ENCODE results near the gene RMND1.
"Not testable (repeated sequence)": the region's sequence is repeated elsewhere in the genome, so short reads cannot be mapped to it uniquely, and the experiment has no call there.

RMND1 gene, protein sequence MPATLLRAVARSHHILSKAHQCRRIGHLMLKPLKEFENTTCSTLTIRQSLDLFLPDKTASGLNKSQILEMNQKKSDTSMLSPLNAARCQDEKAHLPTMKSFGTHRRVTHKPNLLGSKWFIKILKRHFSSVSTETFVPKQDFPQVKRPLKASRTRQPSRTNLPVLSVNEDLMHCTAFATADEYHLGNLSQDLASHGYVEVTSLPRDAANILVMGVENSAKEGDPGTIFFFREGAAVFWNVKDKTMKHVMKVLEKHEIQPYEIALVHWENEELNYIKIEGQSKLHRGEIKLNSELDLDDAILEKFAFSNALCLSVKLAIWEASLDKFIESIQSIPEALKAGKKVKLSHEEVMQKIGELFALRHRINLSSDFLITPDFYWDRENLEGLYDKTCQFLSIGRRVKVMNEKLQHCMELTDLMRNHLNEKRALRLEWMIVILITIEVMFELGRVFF

DNA sequence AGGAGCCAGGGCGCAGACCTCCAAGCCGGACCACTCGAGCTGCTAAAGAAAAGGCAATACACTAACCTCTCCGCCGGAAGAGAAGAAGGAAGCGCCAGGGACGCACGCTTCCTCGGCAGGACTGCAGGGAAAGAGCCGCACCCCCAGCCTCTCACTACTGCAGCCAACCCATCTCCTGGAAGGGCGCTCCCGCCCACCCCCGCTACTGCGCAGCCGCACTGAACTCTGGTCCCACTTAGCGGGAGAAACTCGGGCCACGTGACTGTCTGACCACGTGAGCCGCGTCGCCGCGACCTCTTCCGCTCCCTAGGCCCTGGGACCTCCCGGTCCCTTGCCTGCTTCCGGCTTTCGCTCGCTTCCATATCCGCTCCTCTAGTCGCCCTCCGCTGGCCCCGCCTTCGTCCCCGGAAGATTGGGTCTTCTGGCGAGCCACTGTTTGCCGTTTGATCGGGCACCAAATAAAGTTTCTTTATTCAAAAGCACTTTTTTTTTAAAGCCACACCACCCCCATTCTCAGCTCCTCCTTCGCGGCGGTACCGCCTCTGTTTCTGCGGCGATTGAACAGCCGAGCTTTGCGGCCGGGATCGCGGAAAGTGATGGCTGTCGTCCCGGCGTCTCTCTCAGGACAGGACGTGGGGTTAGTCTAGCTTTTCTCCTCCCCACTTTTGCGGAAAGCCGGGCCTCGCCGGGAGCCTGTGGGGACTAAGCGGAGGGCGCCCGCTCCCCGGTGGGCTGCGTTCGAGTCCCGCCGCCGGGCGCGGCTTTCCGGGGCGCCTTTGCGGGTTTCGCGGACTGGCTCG, at the start of gene RMND1:
TSS of gene RMND1 (minus strand) at position 177 of the 800 bp plus-strand sequence. CDS start 6,315 bp downstream, outside the sequence.
- DNase-seq (ENCODE audit: low spot score): peak; percentile 100

DNA sequence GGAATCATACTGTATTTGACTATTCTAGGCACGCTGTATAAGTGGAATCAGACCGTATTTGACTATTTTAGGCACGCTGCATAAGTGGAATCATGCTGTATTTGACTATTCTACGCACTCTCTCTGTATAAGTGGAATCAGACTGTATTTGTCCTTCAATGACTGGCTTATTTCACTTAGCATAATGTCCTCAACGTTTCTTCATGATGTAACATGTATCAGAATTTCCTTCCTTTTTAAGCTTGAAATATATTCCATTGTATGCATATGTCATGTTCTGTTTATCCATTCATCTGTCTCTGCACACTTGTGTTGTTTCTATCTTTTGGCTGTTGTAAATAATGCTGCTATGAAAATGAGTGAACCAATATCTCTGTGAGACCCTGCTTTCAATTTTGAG, 47.6 kb upstream of the RMND1 start:
- DNase-seq (ENCODE audit: low spot score): no peak

DNA sequence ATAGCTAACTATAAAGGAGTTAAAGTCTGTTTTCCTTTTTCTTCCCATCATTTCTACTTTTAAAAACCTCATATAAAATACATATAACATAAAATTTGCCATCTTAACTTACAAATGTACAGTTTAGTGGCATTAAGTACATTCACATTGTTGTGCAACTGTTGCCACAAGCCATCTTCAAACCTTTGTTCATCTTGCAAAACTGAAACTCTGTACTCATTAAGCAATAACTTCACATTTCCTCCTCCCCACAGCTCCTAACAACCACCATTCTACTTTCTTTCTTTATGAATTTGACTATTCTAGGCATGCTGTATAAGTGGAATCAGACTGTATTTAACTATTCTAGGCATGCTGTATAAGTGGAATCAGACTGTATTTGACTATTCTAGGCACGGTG, 46.4 kb upstream of the RMND1 start:
- DNase-seq (ENCODE audit: low spot score): no peak

DNA sequence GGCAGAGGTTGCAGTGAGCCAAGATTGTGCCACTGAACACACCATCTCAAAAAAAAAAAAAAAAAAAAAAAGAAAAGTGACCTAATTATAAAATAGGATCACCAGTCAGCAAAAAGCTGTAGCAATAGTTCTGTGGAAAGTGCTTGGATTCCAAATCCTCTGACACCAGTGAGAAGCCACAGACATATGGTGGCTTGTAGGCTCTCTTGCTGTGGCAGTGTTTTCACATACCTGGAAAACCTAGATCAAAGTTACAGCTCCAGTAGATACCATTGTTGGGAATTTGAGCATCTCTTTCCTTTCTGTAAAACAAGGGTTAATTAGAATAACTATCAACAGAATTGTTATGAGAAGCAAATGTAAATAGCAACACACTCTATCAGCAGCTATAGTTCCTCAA, 46.0 kb upstream of the RMND1 start:
- DNase-seq (ENCODE audit: low spot score): no peak

DNA sequence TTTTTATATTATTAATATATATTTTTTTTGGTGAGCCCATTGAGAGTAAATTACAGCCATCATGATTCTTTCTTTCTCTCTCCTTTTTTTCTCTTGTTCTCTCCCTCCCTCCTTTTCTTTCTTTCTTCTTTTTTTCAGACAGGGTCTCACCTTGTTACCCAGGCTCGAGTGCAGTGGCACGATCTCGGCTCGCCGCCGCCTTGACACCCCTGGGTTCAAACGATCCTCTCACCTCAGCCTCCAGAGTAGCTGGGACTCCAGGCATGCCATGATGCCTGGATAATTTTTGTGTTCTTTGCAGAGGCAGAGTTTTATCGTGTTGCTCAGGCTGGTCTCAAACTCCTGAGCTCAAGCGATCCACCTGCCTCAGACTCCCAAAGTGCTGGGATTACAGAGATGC, 43.5 kb upstream of the RMND1 start:
- no peak for DNase-seq (ENCODE audit: low spot score)

DNA sequence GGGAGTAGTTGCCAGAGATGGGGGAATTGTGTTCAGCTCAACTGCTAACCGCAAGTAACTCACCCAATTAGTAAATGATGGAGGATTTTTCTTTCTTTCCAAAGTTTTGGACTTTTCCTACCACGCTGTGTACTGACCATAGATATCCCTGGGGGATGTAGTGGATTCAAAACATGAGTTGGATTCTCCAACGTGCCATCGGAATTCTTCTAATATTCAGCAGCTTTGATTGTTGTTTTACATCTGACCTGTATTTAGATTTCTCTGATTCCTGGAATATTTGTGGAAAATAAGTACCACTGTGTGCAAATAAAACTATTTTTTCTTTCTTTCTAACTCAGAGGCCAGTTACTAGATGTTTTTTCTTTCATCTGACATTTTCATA, 43.0 kb upstream of the RMND1 start:
- DNase-seq (ENCODE audit: low spot score): no peak

DNA sequence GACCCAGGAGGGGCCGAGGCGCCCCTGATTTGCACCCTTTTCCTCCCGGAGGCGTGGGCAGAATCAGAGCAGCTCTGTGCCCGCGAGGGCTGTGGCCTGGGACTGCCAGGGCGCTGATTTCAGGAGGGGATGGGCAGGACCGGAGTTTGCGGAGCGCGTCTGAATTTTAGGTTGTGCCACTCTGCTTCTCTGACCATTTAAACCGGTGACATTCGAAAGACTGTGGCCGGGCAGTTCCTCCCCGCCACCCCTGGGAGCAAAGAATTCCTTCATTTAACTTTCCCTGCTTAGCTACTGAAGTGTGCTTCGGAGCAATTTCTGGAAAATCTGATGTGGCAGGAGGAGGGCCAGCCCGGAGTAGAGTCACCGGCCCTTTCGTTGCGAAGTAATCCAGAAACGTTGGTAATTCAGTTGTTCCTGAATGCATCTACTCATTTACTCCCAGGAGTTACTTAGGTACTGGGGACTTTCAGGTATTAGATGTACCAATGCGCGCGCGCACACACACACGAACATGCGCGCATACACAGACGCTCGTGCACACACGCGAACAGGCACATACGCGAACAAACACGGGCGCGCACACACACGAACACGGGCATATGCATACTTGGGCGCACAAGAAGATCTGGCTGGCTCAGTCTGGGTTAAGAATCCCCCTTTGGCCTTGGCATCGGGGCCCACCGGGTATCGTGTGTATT, 42.5 kb upstream of the RMND1 start:
- DNase-seq (ENCODE audit: low spot score): no peak

DNA sequence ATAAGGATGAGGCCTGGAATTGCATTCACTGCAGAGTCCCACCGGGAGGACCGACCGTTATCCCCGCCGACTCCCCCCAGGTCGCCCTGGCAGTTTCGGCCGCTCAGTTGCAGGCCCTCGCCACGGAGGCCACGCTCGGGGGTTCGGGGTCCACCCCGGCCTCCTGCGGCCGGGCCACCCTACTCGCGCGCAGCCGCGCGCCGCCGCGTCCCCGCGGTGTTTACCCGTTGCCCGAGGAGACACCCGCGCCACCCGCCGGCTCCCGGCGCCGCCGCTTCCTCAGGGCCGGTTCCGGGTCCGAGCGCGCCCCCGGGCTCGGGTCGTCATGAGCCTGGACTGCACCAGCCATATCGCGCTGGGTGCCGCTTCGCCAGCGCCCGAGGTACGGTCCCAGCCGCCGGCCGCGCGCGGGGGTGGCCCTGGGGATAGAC, 41.9 kb upstream of the RMND1 start, which contains the start of gene CCDC170:
TSS of gene CCDC170 (plus strand) at position 214 of the 431 bp plus-strand sequence. CDS start at position 326, 112 bp downstream.
- DNase-seq (ENCODE audit: low spot score): no peak

DNA sequence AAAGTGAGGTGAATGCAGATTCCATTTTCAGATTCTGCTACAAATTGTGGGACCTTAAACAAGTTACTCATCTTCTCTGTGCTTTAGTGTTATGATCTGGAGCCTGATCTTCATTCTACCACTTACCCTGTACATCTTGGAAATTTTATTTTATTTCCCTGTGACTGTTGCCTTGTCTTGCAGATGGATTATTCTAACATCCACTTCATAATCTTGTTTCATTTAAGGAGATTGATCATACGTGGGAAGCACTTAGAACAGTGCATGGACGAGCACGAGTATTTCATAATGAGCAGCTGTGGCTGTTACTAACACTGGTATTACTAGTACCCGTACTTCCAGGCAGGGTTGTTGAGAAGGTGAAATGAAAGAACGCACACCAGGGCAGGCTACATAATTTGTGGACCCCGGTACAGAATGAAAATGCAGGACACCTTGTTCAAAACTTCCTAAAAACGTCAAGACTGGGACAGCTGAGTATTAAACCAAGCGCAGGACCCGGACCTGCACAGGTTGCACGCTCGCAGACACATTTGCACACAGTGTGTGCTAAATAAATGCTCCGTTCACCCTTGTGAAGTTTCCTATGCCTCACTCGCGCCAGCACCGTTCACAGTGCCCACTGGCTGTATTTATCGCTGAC, 41.4 kb upstream of the RMND1 start:
- DNase-seq (ENCODE audit: low spot score): no peak

DNA sequence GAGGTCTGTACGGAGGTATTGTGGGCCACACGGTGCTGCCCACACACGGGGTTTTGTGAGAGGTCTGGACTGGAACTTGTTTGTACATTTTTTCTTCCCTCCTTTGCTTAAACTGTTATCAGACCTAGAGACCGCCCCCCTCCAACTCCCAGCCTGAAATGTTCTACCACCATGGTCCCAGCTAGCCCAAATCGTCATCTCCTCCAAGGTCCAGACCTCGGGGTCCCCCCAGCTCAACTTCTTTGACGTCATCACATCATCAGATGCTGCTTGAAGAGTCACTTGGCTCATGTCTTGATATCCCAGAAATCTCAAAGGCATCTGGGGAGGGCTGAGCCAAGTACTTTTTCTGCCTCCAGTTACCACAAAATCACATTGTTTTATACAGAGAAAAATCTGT, 39.1 kb upstream of the RMND1 start:
- no peak for DNase-seq (ENCODE audit: low spot score)

DNA sequence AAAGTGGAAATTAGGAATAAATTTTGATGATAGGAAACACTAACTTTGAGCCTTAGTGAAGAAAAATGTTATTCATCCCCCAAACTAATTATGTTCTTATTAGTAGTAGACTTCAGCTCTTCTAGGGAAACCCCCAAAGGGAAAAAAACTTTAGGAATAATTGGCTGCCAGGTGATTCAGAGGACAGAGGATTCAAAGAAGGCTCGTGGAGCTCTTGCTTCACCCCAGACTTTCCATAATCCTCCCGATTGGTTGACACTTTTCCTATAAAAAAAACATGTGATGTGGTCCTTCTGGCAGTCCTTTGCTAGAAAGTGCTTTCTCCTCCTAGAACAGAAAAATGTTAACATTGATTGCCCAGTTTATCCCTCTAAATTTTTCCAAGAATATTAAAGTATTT, 36.3 kb upstream of the RMND1 start:
- DNase-seq (ENCODE audit: low spot score): no peak

DNA sequence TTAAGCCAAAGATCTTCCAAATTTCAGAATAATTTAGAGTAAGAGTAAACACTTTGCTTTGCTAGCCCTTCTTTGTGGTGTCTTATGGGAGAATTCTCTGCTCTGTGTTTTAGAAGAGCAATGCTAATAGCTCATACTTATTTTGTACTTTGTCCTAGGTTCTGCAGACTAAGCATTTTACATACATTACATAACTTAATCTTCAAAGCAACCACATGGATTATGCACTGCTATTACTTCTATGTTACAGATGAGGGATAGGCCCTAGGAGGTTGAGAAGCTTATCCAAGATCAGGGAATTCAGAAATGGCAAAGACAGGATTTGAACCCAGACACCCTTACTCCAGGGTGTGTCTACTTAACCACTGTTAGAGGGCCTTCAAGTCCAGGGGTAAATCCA, 32.1 kb upstream of the RMND1 start:
- no peak for DNase-seq (ENCODE audit: low spot score)

DNA sequence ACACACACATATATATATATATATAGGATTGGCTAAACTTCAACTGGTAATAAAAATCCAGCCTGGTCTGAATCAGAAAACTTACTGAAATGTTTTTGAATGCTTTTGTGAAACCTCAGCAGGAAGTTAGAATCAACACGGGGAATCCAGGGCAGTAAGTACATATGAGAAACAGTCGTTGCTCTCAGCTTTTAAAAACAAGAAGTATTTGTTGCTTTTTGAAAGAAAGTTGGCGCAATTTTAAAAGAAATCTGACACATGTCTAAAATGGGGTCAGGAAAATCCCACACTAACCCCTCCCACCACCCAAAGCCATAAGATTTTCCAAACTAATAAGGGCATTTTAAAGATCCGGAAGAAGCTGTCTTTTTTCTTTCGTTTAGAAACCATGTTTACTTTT, 30.4 kb upstream of the RMND1 start:
- no peak for DNase-seq (ENCODE audit: low spot score)

DNA sequence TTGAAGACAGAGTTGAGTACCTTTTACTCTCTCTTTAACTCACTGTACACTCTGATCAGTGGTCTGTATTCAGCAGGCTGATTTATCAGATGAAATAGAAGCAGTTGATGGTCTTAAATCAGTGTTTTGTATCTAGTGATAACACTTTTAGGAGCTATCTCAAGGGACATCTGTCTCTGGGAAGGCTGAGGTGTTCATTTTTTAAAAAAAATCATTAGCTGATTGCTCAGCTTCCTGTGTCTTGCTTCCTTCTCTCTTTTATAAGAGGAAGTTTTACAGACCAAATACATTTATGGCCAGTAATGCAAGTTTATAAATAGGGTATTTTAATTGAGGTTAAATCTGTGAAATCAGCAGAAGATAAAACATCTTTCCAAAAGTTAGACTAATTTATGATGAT, 29.9 kb upstream of the RMND1 start:
- DNase-seq (ENCODE audit: low spot score): no peak

DNA sequence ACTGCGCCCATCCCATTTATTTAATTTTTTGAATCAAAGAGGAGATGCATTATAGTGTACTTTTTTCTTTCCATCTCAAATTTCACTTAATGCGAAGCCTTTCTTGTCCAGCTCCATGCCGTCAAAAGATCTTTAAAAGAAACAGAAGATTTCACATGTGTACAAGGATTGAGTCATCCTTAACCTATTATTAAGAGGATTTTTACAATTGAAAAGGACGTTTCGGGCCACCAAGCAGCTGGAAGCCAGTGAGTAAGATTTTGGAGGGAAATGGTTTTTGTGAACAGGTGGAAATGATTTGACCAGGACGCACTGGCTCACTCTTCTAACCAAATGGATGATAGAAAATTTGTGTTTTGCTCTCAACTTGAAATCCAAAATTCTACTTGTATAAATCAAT, 26.7 kb upstream of the RMND1 start:
- DNase-seq (ENCODE audit: low spot score): no peak

DNA sequence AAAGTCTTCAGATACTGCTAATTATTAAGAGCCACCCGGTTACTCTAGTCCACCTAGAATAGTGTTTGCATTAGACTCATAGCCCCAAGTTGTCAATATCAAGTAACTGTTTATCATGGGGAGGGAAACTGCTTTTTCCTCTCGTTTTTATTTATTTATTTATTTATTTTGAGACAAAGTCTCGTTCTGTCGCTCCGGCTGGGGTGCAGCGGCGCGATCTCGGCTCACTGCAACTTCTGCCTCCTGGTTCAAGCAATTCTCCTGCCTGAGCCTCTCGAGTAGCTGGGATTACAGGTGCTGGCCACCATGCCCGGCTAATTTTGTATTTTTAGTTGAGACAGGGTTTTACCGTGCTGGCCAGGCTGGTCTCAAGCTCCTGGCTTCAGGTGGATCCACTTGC, 25.8 kb upstream of the RMND1 start:
- no peak for DNase-seq (ENCODE audit: low spot score)

DNA sequence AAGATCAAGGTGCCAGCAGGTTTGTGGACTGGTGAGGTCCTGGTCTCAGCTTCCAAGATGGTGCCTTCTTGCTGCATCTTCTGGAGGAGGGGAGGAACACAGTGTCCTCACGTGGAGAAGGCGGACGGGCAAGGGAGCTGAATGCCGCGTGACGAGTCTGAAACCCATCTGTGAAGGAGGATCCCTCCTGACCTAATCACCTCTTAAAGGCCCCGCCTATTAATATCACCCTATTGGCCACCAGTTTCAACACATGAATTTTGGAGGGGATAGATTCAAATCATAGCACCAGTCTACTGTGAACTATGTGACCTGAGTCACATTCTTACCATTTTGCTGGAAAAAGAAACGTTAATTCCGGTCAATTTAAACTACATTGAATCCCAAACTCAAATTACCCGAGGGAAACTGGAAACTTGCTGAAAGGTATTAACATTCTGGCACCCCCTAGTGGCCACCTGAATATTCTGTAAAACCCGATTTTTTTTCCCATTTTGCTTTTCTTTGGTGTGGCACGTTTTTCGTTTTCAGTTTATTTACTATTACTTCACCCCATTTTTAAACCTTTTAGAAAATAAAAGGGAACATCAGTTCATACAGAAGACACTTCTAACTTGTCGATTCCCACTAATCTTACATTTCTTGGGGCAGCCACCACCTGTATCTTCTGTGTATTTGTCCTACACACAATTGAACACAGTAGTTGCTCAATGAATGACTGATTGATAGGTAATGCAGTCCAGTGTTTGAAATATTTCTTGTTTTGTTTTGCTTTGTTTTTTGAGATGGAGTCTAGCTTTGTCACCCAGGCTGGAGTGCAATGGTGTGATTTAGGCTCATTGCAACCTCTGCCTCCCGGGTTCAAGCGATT, 24.0 kb upstream of the RMND1 start:
- peak; percentile 38 for DNase-seq (ENCODE audit: low spot score)

DNA sequence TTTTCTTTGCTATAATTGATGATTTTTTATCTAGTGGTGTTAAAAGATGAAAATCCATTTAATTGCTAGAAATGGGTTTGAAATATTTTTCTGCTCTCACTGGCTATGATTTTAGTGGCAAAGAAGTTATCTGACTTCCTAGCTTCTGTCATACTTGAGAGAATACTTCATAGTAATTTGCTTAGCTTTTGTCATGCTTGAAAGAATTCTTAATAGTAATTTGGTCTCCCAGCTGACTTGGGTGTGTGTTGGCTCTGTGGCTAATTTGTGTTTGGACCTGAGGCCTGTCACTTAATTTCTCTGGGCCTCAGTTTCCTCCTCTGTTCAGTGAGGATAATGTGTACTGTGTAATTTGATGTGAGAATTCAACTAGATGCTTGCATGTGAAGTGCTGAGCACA, 12.8 kb upstream of the RMND1 start:
- no peak for DNase-seq (ENCODE audit: low spot score)

DNA sequence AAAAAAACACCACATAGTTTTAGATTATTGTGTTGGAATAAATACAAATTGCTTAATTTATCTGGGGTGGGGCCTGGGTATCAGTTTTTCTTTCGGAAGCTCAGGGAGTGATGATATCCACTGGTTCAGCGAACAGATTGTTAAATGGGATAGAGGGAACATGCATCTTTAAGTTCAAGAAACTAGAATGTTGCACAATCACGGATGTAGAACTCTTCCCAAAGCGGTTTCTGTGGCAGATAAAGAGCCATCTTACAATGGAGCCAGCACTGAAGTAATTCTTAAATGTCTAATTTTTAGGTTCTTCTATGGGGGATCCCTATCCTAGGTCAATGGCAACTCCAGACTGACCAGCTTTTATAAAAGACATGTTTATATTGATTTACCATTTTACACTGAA, 9.7 kb upstream of the RMND1 start:
- no peak for DNase-seq (ENCODE audit: low spot score)

DNA sequence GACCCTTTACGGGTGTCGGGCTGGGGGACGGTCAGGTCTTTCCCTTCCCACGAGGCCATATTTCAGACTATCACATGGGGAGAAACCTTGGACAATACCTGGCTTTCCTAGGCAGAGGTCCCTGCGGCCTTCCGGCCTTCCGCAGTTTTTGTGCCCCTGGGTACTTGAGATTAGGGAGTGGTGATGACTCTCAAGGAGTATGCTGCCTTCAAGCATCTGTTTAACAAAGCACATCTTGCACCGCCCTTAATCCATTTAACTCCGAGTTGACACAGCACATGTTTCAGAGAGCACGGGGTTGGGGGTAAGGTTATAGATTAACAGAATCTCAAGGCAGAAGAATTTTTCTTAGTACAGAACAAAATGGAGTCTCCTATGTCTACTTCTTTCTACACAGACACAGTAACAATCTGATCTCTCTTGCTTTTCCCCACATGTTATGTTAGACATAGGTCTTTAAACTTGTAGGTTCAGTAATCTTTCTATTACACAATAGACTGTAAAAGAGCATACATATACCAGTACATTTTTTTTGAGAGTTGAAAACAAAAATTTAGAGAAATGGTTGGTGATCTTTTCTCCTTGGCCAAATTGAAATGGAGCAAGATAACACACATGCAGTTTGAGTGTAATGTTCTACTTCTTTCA, 3.9 kb upstream of the RMND1 start:
- DNase-seq (ENCODE audit: low spot score): not testable (repeated sequence)

All from globus pallidus (tissue), 1 donor.